ENCODE measurements around the gene THBS4.

DNA sequence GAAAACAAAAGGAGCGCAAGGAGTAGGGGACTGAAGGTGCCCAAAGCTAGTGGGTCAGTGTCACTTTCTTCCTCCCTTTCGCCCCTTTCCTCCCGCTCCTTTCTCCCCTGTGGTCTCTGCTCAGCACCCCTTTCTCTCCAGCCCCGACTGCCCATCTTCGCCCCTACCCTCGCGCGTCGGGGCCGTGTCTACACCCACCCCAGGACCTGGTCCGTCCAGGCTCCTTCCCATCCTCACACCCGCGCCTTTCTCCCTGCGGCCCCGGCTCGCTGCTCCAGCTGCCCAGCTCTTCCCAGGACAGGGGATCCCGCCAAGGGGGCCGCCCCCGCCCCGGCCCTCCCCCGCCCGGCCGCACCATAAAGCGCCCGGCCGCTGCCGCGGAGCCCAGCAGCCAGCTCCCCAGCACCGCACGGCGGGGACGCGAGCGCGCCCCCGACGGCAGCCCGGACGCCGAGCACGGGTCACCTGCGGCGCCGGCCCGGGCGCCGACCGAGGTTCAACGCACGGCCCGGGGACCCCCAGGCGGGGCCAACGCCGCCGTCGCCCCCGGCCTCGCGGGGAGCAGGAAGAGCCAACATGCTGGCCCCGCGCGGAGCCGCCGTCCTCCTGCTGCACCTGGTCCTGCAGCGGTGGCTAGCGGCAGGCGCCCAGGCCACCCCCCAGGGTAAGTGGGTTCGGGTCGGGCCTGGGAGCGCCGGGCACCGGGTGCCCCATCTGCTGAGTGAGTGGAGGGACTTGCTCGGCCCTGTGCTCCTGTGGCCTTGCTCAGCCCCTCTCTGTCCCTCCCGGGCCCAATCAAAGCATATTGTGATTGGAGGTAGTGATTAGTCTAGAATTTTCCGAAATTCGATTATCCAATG, at the start of gene THBS4:
- TF ChIP-seq CTCF (IDR thresholded peaks at IDR 0.05; ENCODE audit: poor library complexity, severe bottlenecking) (no peak), EZH2 (IDR thresholded peaks at IDR 0.05; ENCODE audit: borderline replicate concordance, insufficient read depth, low read length, poor library complexity, severe bottlenecking) (no peak), SMC3 (conservative IDR thresholded peaks at IDR 0.05; ENCODE audit: poor library complexity) (no peak)
